Dedifferentiated amniotic fluid mesenchymal stem cell (primary cell): ENCODE measurements around the gene THAP3.
"Not testable (repeated sequence)": the region's sequence is repeated elsewhere in the genome, so short reads cannot be mapped to it uniquely, and the experiment has no call there.

ENCODE experiments used
- DNase-seq: peaks from one replicate; pipeline ENCODE4 v3.0.0-alpha.2; 2016; ENCODE audit errors: extremely low spot score

THAP3 gene

GRCh38 chr1:6591222-6591621, 33.4 kb upstream of the THAP3 start:
- no peak for DNase-seq

GRCh38 chr1:6591644-6592043, 33.0 kb upstream of the THAP3 start:
- no peak for DNase-seq

GRCh38 chr1:6592441-6592840, 32.2 kb upstream of the THAP3 start:
- no peak for DNase-seq

GRCh38 chr1:6592865-6593593, 31.6 kb upstream of the THAP3 start:
- DNase-seq, result no peak

GRCh38 chr1:6593810-6594209, 30.9 kb upstream of the THAP3 start:
- no peak for DNase-seq

- DNase-seq, result no peak
These were observed 29.5 kb upstream of the THAP3 start for GRCh38 chr1:6594977-6595740.

GRCh38 chr1:6596351-6596750, 28.3 kb upstream of the THAP3 start:
- DNase-seq, result no peak

- no peak for DNase-seq
These were observed 27.5 kb upstream of the THAP3 start for GRCh38 chr1:6596886-6597776.

- no peak for DNase-seq
These were observed 26.9 kb upstream of the THAP3 start for GRCh38 chr1:6597777-6598131.

- DNase-seq, result no peak
These were observed 25.3 kb upstream of the THAP3 start for GRCh38 chr1:6599141-6599975.

- DNase-seq, result not testable (repeated sequence)
These were observed 24.7 kb upstream of the THAP3 start for GRCh38 chr1:6599991-6600390.

- DNase-seq, result no peak
These were observed 24.1 kb upstream of the THAP3 start for GRCh38 chr1:6600410-6601048.

GRCh38 chr1:6601049-6601922, 23.4 kb upstream of the THAP3 start:
- DNase-seq, result peak; percentile 88

GRCh38 chr1:6601923-6602668, 22.6 kb upstream of the THAP3 start:
- no peak for DNase-seq

- DNase-seq, result peak; percentile 69
These were observed 21.9 kb upstream of the THAP3 start, which contains the start of gene KLHL21 for GRCh38 chr1:6602669-6603237. KLHL21 (minus strand) TSS chr1:6602869; CDS start chr1:6602817, 52 bp downstream.

- no peak for DNase-seq
These were observed 21.3 kb upstream of the THAP3 start for GRCh38 chr1:6603238-6603914.

- no peak for DNase-seq
These were observed 20.6 kb upstream of the THAP3 start for GRCh38 chr1:6603915-6604558.
